Measurements from ENCODE around the gene NBPF1. TPM values are rescaled to one million over a fixed set of nuclear protein-coding genes. Genes with fewer than 3 reads are reported as not detected.
"Not testable (repeated sequence)": the region's sequence is repeated elsewhere in the genome, so short reads cannot be mapped to it uniquely, and the experiment has no call there.

Gene NBPF1
- total RNA-seq, 1 experiment from 2014 or later = 27.7 TPM

- H4K20me1 ChIP-seq (ENCODE audit: control insufficient read depth, insufficient read depth, insufficient read length); H3K23ac ChIP-seq (ENCODE audit: insufficient read length, low read depth, low read length); H3K27me3 ChIP-seq (ENCODE audit: insufficient read depth, low read length); H3K4ac ChIP-seq (ENCODE audit: low read depth, low read length); H3K27ac Mint-ChIP-seq; H3K36me3 Mint-ChIP-seq (ENCODE audit: insufficient read depth in 1 of 3, low read depth in 3 of 3); H3K4me3 Mint-ChIP-seq; H3K79me2 ChIP-seq (ENCODE audit: insufficient read depth, low read length); H2AFZ ChIP-seq (ENCODE audit: low read length); H4K8ac ChIP-seq (replicated peaks; ENCODE audit: insufficient read length, low read depth, low read length); H3K4me1 Mint-ChIP-seq; H2BK12ac ChIP-seq (ENCODE audit: insufficient read length, low read depth, low read length); H4K91ac ChIP-seq (ENCODE audit: insufficient read length, low read depth, low read length); H3K79me1 ChIP-seq (ENCODE audit: insufficient read depth, low read depth, low read length, poor library complexity, severe bottlenecking); H3K27me3 Mint-ChIP-seq (ENCODE audit: low read depth); H3K9me3 Mint-ChIP-seq; H2BK15ac ChIP-seq (ENCODE audit: low read depth, low read length); H2AK5ac ChIP-seq (ENCODE audit: insufficient read length, low read length); H3K23me2 ChIP-seq (ENCODE audit: insufficient read length, low read depth, low read length, poor library complexity, severe bottlenecking); H2BK20ac ChIP-seq (ENCODE audit: low read depth, low read length, poor library complexity, severe bottlenecking); H3K9me3 ChIP-seq (ENCODE audit: control insufficient read depth, low read depth, low read length); H3K4me1 ChIP-seq (ENCODE audit: insufficient read depth, low read length); H3T11ph ChIP-seq (ENCODE audit: low read length): not testable (repeated sequence)
- WGBS (ENCODE audit: extremely low coverage, insufficient read length, low lambda C conversion rate) = no CpG with 5 or more reads among the region's 40 CpGs
- Histone ChIP-seq H3K56ac (ENCODE audit: insufficient read length, low read depth, low read length) (peak within 1 kb of the TSS; percentile 97), H3K18ac (ENCODE audit: insufficient read length, low read depth, low read length) (peak within 1 kb of the TSS; percentile 98), H2BK120ac (ENCODE audit: low read depth, low read length, poor library complexity, severe bottlenecking) (peak within 1 kb of the TSS; percentile 92), H3K14ac (ENCODE audit: insufficient read depth, low read length) (peak within 1 kb of the TSS; percentile 98; the same call in 1 of the 2 replicates), H4K5ac (ENCODE audit: insufficient read length, low read depth, low read length) (peak within 1 kb of the TSS; percentile 96), H3K4me2 (ENCODE audit: insufficient read depth, insufficient read length, low read length) (peak within 1 kb of the TSS; percentile 57), H3K9ac (ENCODE audit: extremely low read depth, insufficient read length, low read length) (peak within 1 kb of the TSS; percentile 88), H2BK5ac (ENCODE audit: insufficient read length, low read length) (peak within 1 kb of the TSS; percentile 99), H3K27ac (ENCODE audit: insufficient read length, low read depth, low read length) (peak within 1 kb of the TSS; percentile 89)
- DNase-seq = peak; percentile 91
Observed at GRCh38 chr1:16514107-16515055, 99.0 kb downstream of the NBPF1 start, which contains the start of gene RNU1-1. TSS of gene RNU1-1 (minus strand) at chr1:16514285.

- H3K9me3 Mint-ChIP-seq; H2BK120ac ChIP-seq (ENCODE audit: low read depth, low read length, poor library complexity, severe bottlenecking); H2BK5ac ChIP-seq (ENCODE audit: insufficient read length, low read length); H3K36me3 Mint-ChIP-seq (ENCODE audit: insufficient read depth in 1 of 3, low read depth in 3 of 3); H3K9ac ChIP-seq (ENCODE audit: extremely low read depth, insufficient read length, low read length); H3K56ac ChIP-seq (ENCODE audit: insufficient read length, low read depth, low read length); H3T11ph ChIP-seq (ENCODE audit: low read length); H3K79me2 ChIP-seq (ENCODE audit: insufficient read depth, low read length); H3K4ac ChIP-seq (ENCODE audit: low read depth, low read length); H3K27me3 ChIP-seq (ENCODE audit: insufficient read depth, low read length); H3K27me3 Mint-ChIP-seq (ENCODE audit: low read depth); H3K4me1 ChIP-seq (ENCODE audit: insufficient read depth, low read length); H4K8ac ChIP-seq (replicated peaks; ENCODE audit: insufficient read length, low read depth, low read length); H4K91ac ChIP-seq (ENCODE audit: insufficient read length, low read depth, low read length); H3K18ac ChIP-seq (ENCODE audit: insufficient read length, low read depth, low read length); H4K5ac ChIP-seq (ENCODE audit: insufficient read length, low read depth, low read length); H3K79me1 ChIP-seq (ENCODE audit: insufficient read depth, low read depth, low read length, poor library complexity, severe bottlenecking); H3K4me3 Mint-ChIP-seq; H3K9me3 ChIP-seq (ENCODE audit: control insufficient read depth, low read depth, low read length); H2BK20ac ChIP-seq (ENCODE audit: low read depth, low read length, poor library complexity, severe bottlenecking); H3K23me2 ChIP-seq (ENCODE audit: insufficient read length, low read depth, low read length, poor library complexity, severe bottlenecking); H2BK12ac ChIP-seq (ENCODE audit: insufficient read length, low read depth, low read length); H4K20me1 ChIP-seq (ENCODE audit: control insufficient read depth, insufficient read depth, insufficient read length); H3K23ac ChIP-seq (ENCODE audit: insufficient read length, low read depth, low read length); H2AFZ ChIP-seq (ENCODE audit: low read length); H2AK5ac ChIP-seq (ENCODE audit: insufficient read length, low read length); H3K4me1 Mint-ChIP-seq; H2BK15ac ChIP-seq (ENCODE audit: low read depth, low read length); H3K27ac Mint-ChIP-seq; H3K14ac ChIP-seq (ENCODE audit: insufficient read depth, low read length): not testable (repeated sequence)
- WGBS (ENCODE audit: extremely low coverage, insufficient read length, low lambda C conversion rate) = no CpG with 5 or more reads among the region's 26 CpGs
- Histone ChIP-seq H3K27ac (ENCODE audit: insufficient read length, low read depth, low read length) (peak overlapping the region; percentile 77), H3K4me2 (ENCODE audit: insufficient read depth, insufficient read length, low read length) (peak overlapping the region; percentile 57)
- DNase-seq = peak; percentile 90
Observed at GRCh38 chr1:16513412-16514106, 99.8 kb downstream of the NBPF1 start.
